CD4-positive, alpha-beta memory T cell (primary cell): ENCODE measurements around the gene LINC01488. TPM values are rescaled to one million over a fixed set of nuclear protein-coding genes. Genes with fewer than 3 reads are reported as not detected.

ENCODE experiments used
- CTCF ChIA-PET: fragments of 350-600 bp; sonication (Branson Sonifier 250); formaldehyde crosslinking; loops from one replicate; lab custom pipeline; 2021; ENCODE audit warnings: inconsistent platforms; ENCODE audit not compliant: partially characterized antibody; lab: Charles Lee
- POLR2A ChIA-PET: fragments of 350-600 bp; sonication (Branson Sonifier 250); formaldehyde crosslinking; loops from one replicate; lab custom pipeline; 2021; ENCODE audit not compliant: partially characterized antibody; lab: Charles Lee
- DNase-seq, 5 donors: peaks; one replicate each; pipeline versions ENCODE4 v3.0.0 to v3.0.0-alpha.2; 2020 to 2022; ENCODE audit warnings: mixed read lengths in 1 of 5
- H3K27ac ChIP-seq: one replicate; pipeline ENCODE4 v1.7.0; 2013; ENCODE audit warnings: low read depth, low read length
- H3K27me3 ChIP-seq: 2 replicates; pipeline ENCODE4 v1.7.0; 2013; ENCODE audit warnings: mild to moderate bottlenecking, low read length, moderate library complexity; ENCODE audit not compliant: insufficient read depth
- H3K36me3 ChIP-seq: 2 replicates; pipeline ENCODE4 v1.7.0; 2013; ENCODE audit warnings: mild to moderate bottlenecking, low read length, moderate library complexity; ENCODE audit not compliant: insufficient read depth
- H3K4me1 ChIP-seq: 2 replicates; pipeline ENCODE4 v1.7.0; 2013; ENCODE audit warnings: mild to moderate bottlenecking, low read length, moderate library complexity; ENCODE audit not compliant: insufficient read depth
- H3K4me3 ChIP-seq, 2 donors: one replicate each; pipeline ENCODE4 v1.7.0; 2013; ENCODE audit warnings: low read length in 2 of 2, mild to moderate bottlenecking in 1 of 2
- H3K9me3 ChIP-seq, 2 donors: one replicate each; pipeline ENCODE4 v1.7.0; 2013; ENCODE audit warnings: low read length in 2 of 2, control low read depth in 1 of 2; ENCODE audit not compliant: control insufficient read depth in 1 of 2
- H3K27ac Mint-ChIP-seq, 7 donors: one replicate each; pipeline ENCODE4 v1.8.0; 2020 to 2021; ENCODE audit warnings: mixed read lengths in 7 of 7, mild to moderate bottlenecking in 6 of 7, inconsistent platforms in 3 of 7, moderate library complexity in 3 of 7
- H3K27me3 Mint-ChIP-seq, 2 donors: one replicate each; pipeline ENCODE4 v1.8.0; 2020 to 2021; ENCODE audit warnings: mixed read lengths in 2 of 2
- H3K36me3 Mint-ChIP-seq, 2 donors: one replicate each; pipeline ENCODE4 v1.8.0; 2020 to 2021; ENCODE audit warnings: mixed read lengths in 2 of 2, inconsistent platforms in 1 of 2, mild to moderate bottlenecking in 1 of 2
- H3K4me1 Mint-ChIP-seq, 4 donors: one replicate each; pipeline ENCODE4 v1.8.0; 2020 to 2021; ENCODE audit warnings: mixed read lengths in 4 of 4, mild to moderate bottlenecking in 1 of 4
- H3K4me3 Mint-ChIP-seq, 8 donors: one replicate each; pipeline ENCODE4 v1.8.0; 2020 to 2021; ENCODE audit warnings: mixed read lengths in 8 of 8, mild to moderate bottlenecking in 7 of 8, moderate library complexity in 6 of 8, inconsistent platforms in 3 of 8
- H3K9me3 Mint-ChIP-seq, 8 donors: one replicate each; pipeline ENCODE4 v1.8.0; 2020 to 2021; ENCODE audit warnings: mixed read lengths in 8 of 8, mild to moderate bottlenecking in 5 of 8, inconsistent platforms in 3 of 8, moderate library complexity in 1 of 8
- intact Hi-C: fragments of 100-400 bp; cut with micrococcal nuclease; formaldehyde crosslinking; loops from one replicate; pipeline ENCODE4 v1.15.1; 2023
- polyA plus RNA-seq, 2 donors: library from polyadenylated mRNA; unstranded; fragments of 300-500 nt; fragmentation: Illumina TruSeq; gene quantifications; one replicate each; pipeline ENCODE4 v1.2.3, GENCODE V29; 2021
- total RNA-seq, 2 experiments: library from RNA; stranded (reverse); gene quantifications; one replicate each; pipeline ENCODE4 v1.2.3, GENCODE V29; 2021

The LINC01488 gene
- total and polyA plus RNA-seq, 4 experiments from 2014 or later, result not detected

GRCh38 chr11:69494851-69495250, 13.4 kb downstream of the LINC01488 start:
- Mint-ChIP-seq H3K9me3 (peaks cover 0 to 1% (median 0%) of the 10 kb centered on the region in 8 donors), H3K36me3 (no peaks in the 10 kb centered on the region), H3K4me3 (no peak overlapping the region), H3K27me3 (peaks cover 1 to 13% of the 10 kb centered on the region in 2 donors), H3K4me1 (peaks cover 0 to under 1% (median 0%) of the 10 kb centered on the region in 4 donors), H3K27ac (no peak overlapping the region)
- H3K27me3 ChIP-seq, result no peaks in the 10 kb centered on the region
- POLR2A ChIA-PET, result no interaction called here
- H3K4me1 ChIP-seq, result no peaks in the 10 kb centered on the region
- DNase-seq, result no peak
- H3K27ac ChIP-seq, result no peak overlapping the region
- intact Hi-C loops, result no loop called here
- CTCF ChIA-PET, result no interaction called here
- H3K4me3 ChIP-seq, result no peak overlapping the region
- H3K9me3 ChIP-seq, result no peaks in the 10 kb centered on the region
- H3K36me3 ChIP-seq, result no peaks in the 10 kb centered on the region

DNA sequence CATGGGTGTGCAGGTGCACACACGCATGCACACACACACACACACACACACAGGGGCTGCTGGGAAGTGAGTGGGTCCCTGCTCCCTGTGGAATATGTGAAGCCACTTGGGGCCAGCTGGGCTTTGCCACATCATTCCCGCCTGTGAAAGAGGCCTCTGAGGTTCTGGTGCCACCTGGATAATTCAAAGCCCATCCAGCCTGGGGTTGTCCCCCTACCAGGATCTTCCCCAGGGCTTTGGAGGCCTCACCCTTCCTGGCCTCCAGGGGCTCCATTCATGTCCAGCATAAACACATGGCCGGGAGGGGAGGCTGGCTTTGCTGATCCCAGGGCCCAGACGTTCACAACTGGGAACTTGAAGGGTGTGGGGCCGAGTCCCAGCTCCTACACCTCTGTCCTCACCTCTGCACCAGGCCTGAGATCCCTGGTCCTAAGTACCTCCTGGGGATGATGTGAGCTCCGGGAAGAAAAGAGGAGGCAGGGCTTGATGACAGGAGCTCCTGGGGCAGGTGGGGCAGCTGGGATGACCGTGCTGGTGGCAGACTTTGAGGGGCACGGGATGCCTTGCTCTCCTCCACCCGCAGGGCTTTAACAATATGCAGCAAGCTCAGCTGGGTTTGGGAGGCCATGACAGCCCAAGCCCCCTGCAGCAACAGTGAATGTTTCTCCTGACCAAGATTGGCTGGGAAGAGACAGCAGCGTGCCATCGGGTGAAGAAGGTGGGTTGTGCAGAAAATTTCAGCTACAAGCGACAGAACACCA, 14.2 kb downstream of the LINC01488 start:
- CTCF ChIA-PET, result no interaction called here

DNA sequence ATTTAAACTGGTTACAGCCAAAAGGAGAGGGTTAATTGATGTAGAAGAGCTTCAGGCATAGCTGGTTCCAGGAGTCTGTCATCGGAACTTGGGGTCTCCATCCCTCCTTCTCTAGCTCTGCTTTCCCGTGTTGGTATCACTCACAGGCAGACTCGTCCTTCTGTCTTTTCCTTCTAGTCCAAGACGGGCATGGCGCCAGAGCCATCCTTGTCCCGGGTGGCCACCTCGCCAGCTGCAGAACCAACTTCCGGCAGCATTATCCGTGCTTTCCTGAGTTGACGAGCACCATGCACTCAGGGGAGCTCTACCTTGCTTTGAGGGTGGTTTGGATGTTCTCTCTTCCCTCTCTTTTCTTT, 14.7 kb downstream of the LINC01488 start:
- Mint-ChIP-seq H3K4me3 (no peak overlapping the region), H3K9me3 (peaks cover 0 to 1% (median 0%) of the 10 kb centered on the region in 8 donors), H3K36me3 (no peaks in the 10 kb centered on the region), H3K27ac (no peak overlapping the region), H3K27me3 (peaks cover 1 to 13% of the 10 kb centered on the region in 2 donors), H3K4me1 (peaks cover 0 to 2% (median under 1%) of the 10 kb centered on the region in 4 donors)
- no peak for DNase-seq
- Histone ChIP-seq H3K4me3 (no peak overlapping the region), H3K9me3 (no peaks in the 10 kb centered on the region), H3K36me3 (no peaks in the 10 kb centered on the region), H3K4me1 (no peaks in the 10 kb centered on the region), H3K27ac (no peak overlapping the region), H3K27me3 (no peaks in the 10 kb centered on the region)
- intact Hi-C loops, result no loop called here
- ChIA-PET CTCF (no interaction called here), POLR2A (no interaction called here)

More for the DNA sequence above, 14.2 kb downstream of the LINC01488 start:
- H3K9me3 Mint-ChIP-seq, result peaks cover 0 to 1% (median 0%) of the 10 kb centered on the region in 8 donors
- H3K4me3 ChIP-seq, result no peak overlapping the region
- H3K4me1 ChIP-seq, result no peaks in the 10 kb centered on the region
- no peaks in the 10 kb centered on the region for H3K36me3 ChIP-seq
- H3K27ac Mint-ChIP-seq, result no peak overlapping the region
- no peaks in the 10 kb centered on the region for H3K9me3 ChIP-seq
- no peak for DNase-seq
- POLR2A ChIA-PET, result no interaction called here
- H3K4me1 Mint-ChIP-seq, result peaks cover 0 to 1% (median 0%) of the 10 kb centered on the region in 4 donors
- H3K27ac ChIP-seq, result no peak overlapping the region
- H3K27me3 Mint-ChIP-seq, result peaks cover 1 to 13% of the 10 kb centered on the region in 2 donors
- H3K27me3 ChIP-seq, result no peaks in the 10 kb centered on the region
- intact Hi-C loops, result no loop called here
- H3K36me3 Mint-ChIP-seq, result no peaks in the 10 kb centered on the region
- no peak overlapping the region for H3K4me3 Mint-ChIP-seq

GRCh38 chr11:69496631-69497220, 15.3 kb downstream of the LINC01488 start:
- H3K4me1 Mint-ChIP-seq, result peaks cover 0 to 3% (median under 1%) of the 10 kb centered on the region in 4 donors

GRCh38 chr11:69497221-69497787, 15.8 kb downstream of the LINC01488 start:
- Histone ChIP-seq H3K36me3 (no peaks in the 10 kb centered on the region), H3K9me3 (no peaks in the 10 kb centered on the region), H3K4me3 (no peak overlapping the region), H3K4me1 (no peaks in the 10 kb centered on the region), H3K27ac (no peak overlapping the region), H3K27me3 (no peaks in the 10 kb centered on the region)
- peaks cover 0 to 1% (median 0%) of the 10 kb centered on the region in 8 donors for H3K9me3 Mint-ChIP-seq
- H3K4me3 Mint-ChIP-seq, result no peak overlapping the region
- intact Hi-C loops, result no loop called here
- POLR2A ChIA-PET, result no interaction called here
- H3K27ac Mint-ChIP-seq, result no peak overlapping the region
- no peak for DNase-seq
- CTCF ChIA-PET, result no interaction called here
- peaks cover 0 to 3% (median under 1%) of the 10 kb centered on the region in 4 donors for H3K4me1 Mint-ChIP-seq
- peaks cover 1 to 8% of the 10 kb centered on the region in 2 donors for H3K27me3 Mint-ChIP-seq
- H3K36me3 Mint-ChIP-seq, result no peaks in the 10 kb centered on the region

More at GRCh38 chr11:69496631-69497220, 15.3 kb downstream of the LINC01488 start:
- no peaks in the 10 kb centered on the region for H3K4me1 ChIP-seq
- Mint-ChIP-seq H3K4me3 (no peak overlapping the region), H3K9me3 (peaks cover 0 to 1% (median 0%) of the 10 kb centered on the region in 8 donors), H3K27ac (no peak overlapping the region), H3K36me3 (no peaks in the 10 kb centered on the region), H3K27me3 (peaks cover 1 to 8% of the 10 kb centered on the region in 2 donors)
- no peak overlapping the region for H3K4me3 ChIP-seq
- DNase-seq, result no peak
- no peaks in the 10 kb centered on the region for H3K36me3 ChIP-seq
- ChIA-PET POLR2A (no interaction called here), CTCF (no interaction called here)
- intact Hi-C loops, result no loop called here
- H3K9me3 ChIP-seq, result no peaks in the 10 kb centered on the region
- no peaks in the 10 kb centered on the region for H3K27me3 ChIP-seq
- H3K27ac ChIP-seq, result no peak overlapping the region

- intact Hi-C loops, result no loop called here
- peak overlapping the region in 1 of 7 donors; percentile 55 for H3K27ac Mint-ChIP-seq
- H3K36me3 Mint-ChIP-seq, result no peaks in the 10 kb centered on the region
- no peak overlapping the region for H3K4me3 Mint-ChIP-seq
- Histone ChIP-seq H3K27ac (no peak overlapping the region), H3K9me3 (no peaks in the 10 kb centered on the region), H3K36me3 (no peaks in the 10 kb centered on the region), H3K4me3 (no peak overlapping the region), H3K4me1 (no peaks in the 10 kb centered on the region), H3K27me3 (no peaks in the 10 kb centered on the region)
- peaks cover 1 to 8% of the 10 kb centered on the region in 2 donors for H3K27me3 Mint-ChIP-seq
- peaks cover 0 to 1% (median 0%) of the 10 kb centered on the region in 8 donors for H3K9me3 Mint-ChIP-seq
- H3K4me1 Mint-ChIP-seq, result peaks cover 0 to 8% (median 4%) of the 10 kb centered on the region in 4 donors
- POLR2A ChIA-PET, result no interaction called here
- no peak for DNase-seq
- CTCF ChIA-PET, result no interaction called here
These were observed 17.2 kb downstream of the LINC01488 start for GRCh38 chr11:69498614-69499175.
